ENCODE measurements around the gene PTGDS. TPM values are rescaled to one million over a fixed set of nuclear protein-coding genes. Genes with fewer than 3 reads are reported as not detected.

Gene PTGDS
- total RNA-seq = 10 to 100 TPM in 1 of 2 donors, 1 to 10 TPM in 1; 8.7 to 36.9 TPM
- long read RNA-seq, partial matches to known transcripts = 0 of 1 reads
- long read RNA-seq, other reads (novel, unspliced or antisense) = 0 of 1 reads

GRCh38 chr9:136977223-136977622, at the start of gene PTGDS:
Gene PTGDS (plus strand): TSS chr9:136977504. CDS start chr9:136977579, 75 bp downstream.
- intact Hi-C loops (cut with DNase I, micrococcal nuclease) = no loop called here
- no peak for ATAC-seq
- no peak for DNase-seq

DNA sequence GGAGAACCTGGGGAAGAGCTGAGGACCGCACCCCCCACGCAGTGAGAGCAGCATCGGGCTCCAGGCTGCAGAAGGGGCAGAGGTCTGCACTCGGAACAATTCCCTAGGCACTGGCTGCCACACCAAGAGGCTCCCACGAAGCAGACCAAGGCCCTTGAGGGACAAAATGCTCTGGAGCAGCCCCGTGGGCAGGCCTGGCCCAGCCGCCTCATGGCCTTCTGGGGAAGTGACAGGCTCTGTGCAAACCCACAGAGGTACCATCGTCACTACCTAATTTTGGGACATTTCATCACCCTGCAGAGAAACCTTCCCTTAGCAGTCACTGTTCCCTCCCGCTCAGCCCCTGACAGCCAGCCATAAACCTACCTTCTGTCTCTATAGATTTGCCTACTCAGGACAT, 48.7 kb upstream of the PTGDS start:
- intact Hi-C loops (cut with DNase I, micrococcal nuclease) = no loop called here
- DNase-seq = no peak
- ATAC-seq = no peak

GRCh38 chr9:136930014-136930413, 47.3 kb upstream of the PTGDS start:
- ATAC-seq (no peak), DNase-seq (no peak)

DNA sequence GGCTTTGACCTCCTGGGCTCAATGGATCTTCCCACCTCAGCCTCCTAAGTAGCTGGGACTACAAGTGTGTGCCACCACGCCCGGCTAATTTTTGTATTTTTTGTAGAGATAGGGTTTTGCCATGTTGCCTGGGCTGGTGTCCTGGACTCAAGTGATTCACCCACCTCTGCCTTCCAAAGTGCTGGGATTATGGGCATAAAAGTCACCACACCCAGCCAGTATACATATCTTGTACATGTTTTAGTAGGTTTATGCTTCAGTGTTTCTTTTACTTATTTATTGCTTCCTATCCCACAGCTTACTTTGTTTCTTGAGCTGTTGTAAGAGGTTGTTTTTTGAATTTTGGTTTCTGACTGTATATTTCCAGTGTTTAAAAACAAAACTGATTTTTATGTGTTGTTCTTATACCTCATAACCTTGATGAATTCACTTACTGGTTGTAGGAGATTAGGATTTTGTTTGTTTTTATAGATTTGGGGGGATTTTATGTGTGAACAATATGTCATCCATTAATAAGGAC, 45.6 kb upstream of the PTGDS start:
- intact Hi-C loops (cut with DNase I, micrococcal nuclease) = no loop called here
- ATAC-seq = peak; percentile 87
- no peak for DNase-seq

More at GRCh38 chr9:136930014-136930413, 47.3 kb upstream of the PTGDS start:
- intact Hi-C loops (cut with DNase I, micrococcal nuclease) = no loop called here

GRCh38 chr9:136934277-136934676, 43.0 kb upstream of the PTGDS start:
- intact Hi-C loops (cut with DNase I, micrococcal nuclease) = no loop called here
- DNase-seq (no peak), ATAC-seq (no peak)

DNA sequence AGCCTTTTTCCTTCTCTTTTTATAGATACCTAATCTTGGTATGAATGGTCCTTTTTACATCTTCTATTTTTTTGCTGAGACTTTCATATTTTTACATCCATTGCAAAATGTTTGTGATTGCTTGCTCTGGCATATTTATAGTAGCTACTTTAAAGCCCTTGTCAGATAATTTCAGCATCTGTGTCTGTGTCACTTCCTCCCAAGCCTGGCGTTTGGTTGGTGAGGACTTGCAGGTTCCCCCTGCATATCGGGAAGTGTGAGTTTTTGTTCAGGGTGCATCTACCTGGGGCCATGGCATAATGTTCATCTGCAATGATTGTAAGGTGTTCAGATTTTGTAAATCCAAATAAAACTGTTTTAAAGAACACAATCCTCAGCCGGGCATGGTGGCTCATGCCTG, 41.7 kb upstream of the PTGDS start:
- ATAC-seq (no peak), DNase-seq (no peak)
- intact Hi-C loops (cut with DNase I, micrococcal nuclease) = no loop called here

DNA sequence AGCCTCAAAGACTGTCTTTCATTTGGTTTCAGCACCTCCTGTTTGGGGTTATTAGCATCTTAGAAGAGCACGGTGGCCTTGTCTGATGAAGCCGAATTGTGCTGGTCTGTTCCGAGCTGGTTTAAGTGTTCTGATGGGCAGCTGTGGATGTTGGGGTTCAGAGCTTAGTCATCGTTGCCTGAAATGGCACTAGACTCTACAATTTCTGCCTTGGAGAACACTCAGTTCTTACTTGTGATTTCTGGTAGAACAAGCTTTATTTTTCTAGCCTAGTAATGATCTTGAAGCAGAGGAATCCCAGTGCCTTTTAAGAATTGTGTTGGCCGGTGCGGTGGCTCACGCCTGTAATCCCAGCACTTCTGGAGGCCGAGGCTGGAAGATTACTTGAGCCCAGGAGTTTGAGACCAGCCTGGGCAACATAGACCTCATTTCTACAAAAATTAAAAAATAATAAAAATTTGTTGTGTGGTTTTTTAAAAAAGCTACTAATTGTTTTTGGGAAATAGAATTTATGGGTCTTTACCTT, 40.6 kb upstream of the PTGDS start:
- ATAC-seq (no peak), DNase-seq (no peak)
- intact Hi-C loops (cut with DNase I, micrococcal nuclease) = no loop called here

GRCh38 chr9:136937186-136938001, 39.9 kb upstream of the PTGDS start:
- intact Hi-C loops (cut with DNase I, micrococcal nuclease) = no loop called here
- ATAC-seq = no peak
- no peak for DNase-seq

DNA sequence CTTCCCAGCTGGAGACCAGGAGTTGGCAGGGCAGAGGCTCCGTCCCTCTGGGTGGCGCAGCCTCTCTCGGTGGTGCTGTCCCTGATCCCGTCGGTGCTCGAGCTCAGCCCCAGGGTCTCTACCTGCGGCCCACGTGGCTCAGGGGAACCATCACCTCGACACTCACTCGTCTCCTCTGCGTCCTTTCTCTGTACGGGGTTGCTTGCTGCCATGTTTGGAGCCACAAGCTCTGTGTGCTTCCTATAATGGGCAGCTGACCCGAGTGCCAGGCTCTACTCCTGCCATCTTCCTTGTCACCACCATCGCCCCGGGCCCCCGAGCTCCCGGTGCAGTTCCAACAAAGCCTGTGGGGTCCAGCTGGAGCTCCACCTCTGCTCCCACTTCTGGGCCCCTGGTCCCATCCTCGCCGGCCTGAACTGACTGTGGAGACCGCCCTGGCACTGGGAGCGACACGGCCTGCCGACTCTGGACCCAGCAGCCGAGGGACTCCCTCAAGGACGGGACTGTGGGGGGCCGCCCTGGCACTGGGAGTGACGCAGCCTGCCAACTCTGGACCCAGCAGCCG, 37.8 kb upstream of the PTGDS start:
- intact Hi-C loops (cut with DNase I, micrococcal nuclease) = no loop called here
- ATAC-seq = no peak
- no peak for DNase-seq

DNA sequence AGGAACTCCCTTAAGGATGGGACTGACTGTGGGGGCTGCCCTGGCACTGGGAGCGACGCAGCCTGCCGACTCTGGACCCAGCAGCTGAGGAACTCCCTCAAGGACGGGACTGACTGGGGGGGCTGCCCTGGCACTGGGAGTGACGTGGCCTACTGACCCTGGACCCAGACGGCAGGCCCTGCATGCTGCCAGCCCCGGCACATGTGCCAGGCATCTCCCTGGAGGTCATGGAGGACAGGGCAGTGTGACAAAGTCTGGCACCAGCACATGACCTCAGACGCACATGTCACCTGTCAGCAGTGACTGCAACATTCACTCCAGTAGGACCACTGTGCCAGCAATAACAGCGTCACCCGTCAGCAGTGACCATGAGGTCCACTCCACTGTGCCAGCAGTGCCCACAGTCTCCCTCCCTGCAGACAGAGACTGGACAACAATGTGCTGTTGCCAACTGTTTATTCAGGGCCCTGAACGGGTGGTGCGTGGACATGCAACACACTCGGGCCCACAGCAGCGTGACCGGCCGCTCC, 37.2 kb upstream of the PTGDS start:
- no peak for ATAC-seq
- intact Hi-C loops (cut with DNase I, micrococcal nuclease) = loop anchor here in 1 of 2 donors (10.0 kb wide), 1 partner anchor 85 kb away; the partner anchor contains the start of gene ABCA2
- peak in 1 of 2 donors; percentile 19 for DNase-seq

GRCh38 chr9:136940526-136941230, 36.6 kb upstream of the PTGDS start:
- intact Hi-C loops (cut with DNase I, micrococcal nuclease) = loop anchor here in 1 of 2 donors (10.0 kb wide), 1 partner anchor 84 kb away; the partner anchor contains the start of gene ABCA2
- DNase-seq (peak in 1 of 2 donors; percentile 22), ATAC-seq (no peak)

GRCh38 chr9:136941231-136942111, 35.8 kb upstream of the PTGDS start:
- intact Hi-C loops (cut with DNase I, micrococcal nuclease) = loop anchor here in 1 of 2 donors (10.0 kb wide), 1 partner anchor 83 kb away; the partner anchor contains the start of gene ABCA2
- no peak for ATAC-seq

DNA sequence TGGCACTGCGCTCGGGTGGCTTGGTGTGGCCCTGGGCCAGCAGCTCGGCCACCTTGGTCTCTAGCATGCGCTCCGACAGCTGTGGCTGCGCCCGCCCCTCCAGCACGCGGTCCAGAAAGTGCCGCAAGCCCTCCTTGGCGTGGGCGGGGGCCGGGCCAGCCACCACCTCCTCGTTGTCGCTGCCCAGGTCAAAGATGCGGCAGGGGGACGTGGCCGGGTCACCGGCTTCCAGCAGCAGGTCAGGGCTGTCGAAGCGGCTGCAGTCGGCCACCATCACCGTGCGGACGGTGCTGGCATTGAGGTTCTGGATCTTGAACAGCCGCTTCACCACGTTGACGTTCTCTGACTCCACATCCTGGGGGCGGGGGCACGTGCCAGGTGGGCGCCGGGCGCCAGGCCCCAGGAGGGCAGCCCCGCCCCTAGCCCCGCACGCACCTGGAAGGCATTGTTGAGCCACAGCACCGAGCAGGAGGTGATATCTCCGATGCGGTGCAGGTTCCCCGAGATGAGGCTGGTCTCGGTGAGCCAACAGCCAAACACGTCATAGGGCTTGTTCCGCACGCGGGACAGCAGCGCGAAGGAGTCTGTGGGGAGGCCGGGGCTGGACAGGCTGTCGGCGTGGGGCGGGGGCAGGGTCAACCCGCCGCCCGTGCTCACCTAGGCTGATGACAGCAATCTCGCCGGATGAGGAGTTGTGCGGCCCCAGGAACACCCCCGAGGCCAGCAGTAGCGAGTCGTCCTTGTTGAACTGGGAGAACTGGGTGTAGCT, 35.0 kb upstream of the PTGDS start:
- ATAC-seq (no peak), DNase-seq (peak in 1 of 2 donors; percentile 29)
- intact Hi-C loops (cut with DNase I, micrococcal nuclease) = loop anchor here in 1 of 2 donors (10.0 kb wide), 1 partner anchor 83 kb away; the partner anchor contains the start of gene ABCA2

More at GRCh38 chr9:136941231-136942111, 35.8 kb upstream of the PTGDS start:
- peak in 1 of 2 donors; percentile 22 for DNase-seq

- intact Hi-C loops (cut with DNase I, micrococcal nuclease) = loop anchor here in 1 of 2 donors (10.0 kb wide), 1 partner anchor 82 kb away; the partner anchor contains the start of gene ABCA2
- DNase-seq (no peak), ATAC-seq (no peak)
Measured at GRCh38 chr9:136942881-136943230, 34.4 kb upstream of the PTGDS start.

DNA sequence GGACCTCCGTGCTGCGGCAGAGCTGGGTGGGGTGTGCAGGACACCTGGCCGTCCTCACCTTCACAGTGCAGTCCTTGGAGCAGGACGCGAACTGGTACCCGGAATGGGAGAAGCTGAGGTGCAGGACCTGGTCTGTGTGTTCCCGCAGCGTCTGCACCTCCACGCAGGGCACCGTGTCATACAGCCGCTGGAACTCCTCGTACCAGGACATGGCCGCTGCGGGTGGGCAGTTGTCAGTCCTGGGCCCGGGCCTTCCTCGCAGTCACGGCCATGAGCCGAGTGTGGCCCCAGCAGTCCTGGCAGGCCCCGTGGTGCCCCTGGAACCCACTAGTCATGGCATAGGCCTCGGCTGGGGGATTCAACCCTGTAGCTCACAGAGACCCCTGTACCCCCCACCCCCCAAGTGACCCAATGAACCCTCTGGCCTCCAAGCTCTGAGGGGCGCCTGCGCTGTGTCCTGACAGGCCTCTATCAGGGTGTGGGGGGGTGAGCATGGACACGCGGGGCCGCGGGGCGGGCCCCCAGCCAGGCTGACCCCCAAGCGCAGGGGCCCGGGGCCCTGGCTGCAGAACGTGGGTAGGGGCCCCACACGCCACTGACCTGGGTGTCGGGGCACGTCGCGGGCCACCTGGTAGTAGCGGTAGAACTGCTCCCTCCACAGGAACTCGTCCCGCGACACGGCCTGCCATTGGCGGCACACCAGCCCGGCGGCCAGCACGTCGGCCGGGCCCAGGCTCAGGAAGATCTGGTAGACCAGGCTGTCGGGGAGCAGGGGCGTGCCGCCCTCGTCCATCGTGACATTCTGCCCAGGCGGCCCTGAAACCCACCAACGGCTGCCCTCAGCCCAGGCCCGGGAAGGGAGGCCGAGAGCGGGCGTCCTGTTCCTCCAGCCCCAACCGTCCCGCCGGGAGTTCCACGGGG, 33.8 kb upstream of the PTGDS start:
- ATAC-seq = peak; percentile 28
- intact Hi-C loops (cut with DNase I, micrococcal nuclease) = loop anchor here in 1 of 2 donors (10.0 kb wide), 1 partner anchor 81 kb away; the partner anchor contains the start of gene ABCA2
- DNase-seq = peak; percentile 38 to 66

GRCh38 chr9:136944212-136944518, 33.1 kb upstream of the PTGDS start:
- intact Hi-C loops (cut with DNase I, micrococcal nuclease) = loop anchor here in 1 of 2 donors (10.0 kb wide), 1 partner anchor 81 kb away; the partner anchor contains the start of gene ABCA2
- peak; percentile 34 for ATAC-seq
- DNase-seq = no peak

Measured in left colon (tissue), 2 donors.